IMR-90 (cell line): ENCODE measurements around the gene ACOT7.

Experiments used
- CTCF ChIP-seq: conservative IDR thresholded peaks from 2 replicates; pipeline ENCODE4 v1.5.1; 2012; ENCODE audit warnings: mild to moderate bottlenecking, low read depth, low read length, improper control_type of control experiment
- MXI1 ChIP-seq: IDR thresholded peaks from 2 replicates; pipeline ENCODE4 v1.6.1; 2012; ENCODE audit warnings: low read depth, mild to moderate bottlenecking, low read length, moderate library complexity, borderline replicate concordance
- POLR2A ChIP-seq: IDR thresholded peaks from 2 replicates; pipeline ENCODE4 v1.6.1; 2012; ENCODE audit warnings: mild to moderate bottlenecking, low read depth, low read length
- RFX5 ChIP-seq: IDR thresholded peaks from 2 replicates; pipeline ENCODE4 v1.8.0; 2012; ENCODE audit warnings: low read depth, mild to moderate bottlenecking, low read length, moderate library complexity
- SMC3 ChIP-seq: fragments of 150-350 bp; IDR thresholded peaks from 2 replicates; pipeline ENCODE4 v1.6.1; 2016; ENCODE audit warnings: low read depth, mild to moderate bottlenecking, antibody characterized with exemption, low read length, moderate library complexity

GRCh38 chr1:6279613-6280383, 113.8 kb downstream of the ACOT7 start:
- TF ChIP-seq CTCF (no peak), POLR2A (no peak), RFX5 (no peak), MXI1 (no peak), SMC3 (no peak)
